ENCODE results near the gene ARG2.

DNA sequence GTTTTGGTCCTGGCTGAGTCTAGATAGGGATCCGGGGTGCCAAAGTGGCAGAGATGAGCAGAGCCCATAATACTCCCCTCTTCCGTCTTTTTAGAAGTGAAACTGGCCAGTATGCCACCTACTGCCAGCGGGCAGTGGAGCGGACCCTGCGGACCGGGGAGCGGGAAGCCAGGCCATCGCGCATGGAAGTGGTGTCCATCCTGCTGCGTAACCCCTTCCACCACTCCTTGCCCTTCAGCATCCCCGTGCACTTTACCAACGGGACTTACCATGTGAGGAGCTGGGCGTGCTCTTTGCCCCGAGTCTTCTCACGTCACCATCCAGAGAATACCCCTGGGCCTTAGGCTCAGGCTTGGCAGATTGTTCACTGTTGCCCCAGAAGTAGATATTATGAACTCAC, 40.7 kb upstream of the ARG2 start:
- TF ChIP-seq, protein P1, sequence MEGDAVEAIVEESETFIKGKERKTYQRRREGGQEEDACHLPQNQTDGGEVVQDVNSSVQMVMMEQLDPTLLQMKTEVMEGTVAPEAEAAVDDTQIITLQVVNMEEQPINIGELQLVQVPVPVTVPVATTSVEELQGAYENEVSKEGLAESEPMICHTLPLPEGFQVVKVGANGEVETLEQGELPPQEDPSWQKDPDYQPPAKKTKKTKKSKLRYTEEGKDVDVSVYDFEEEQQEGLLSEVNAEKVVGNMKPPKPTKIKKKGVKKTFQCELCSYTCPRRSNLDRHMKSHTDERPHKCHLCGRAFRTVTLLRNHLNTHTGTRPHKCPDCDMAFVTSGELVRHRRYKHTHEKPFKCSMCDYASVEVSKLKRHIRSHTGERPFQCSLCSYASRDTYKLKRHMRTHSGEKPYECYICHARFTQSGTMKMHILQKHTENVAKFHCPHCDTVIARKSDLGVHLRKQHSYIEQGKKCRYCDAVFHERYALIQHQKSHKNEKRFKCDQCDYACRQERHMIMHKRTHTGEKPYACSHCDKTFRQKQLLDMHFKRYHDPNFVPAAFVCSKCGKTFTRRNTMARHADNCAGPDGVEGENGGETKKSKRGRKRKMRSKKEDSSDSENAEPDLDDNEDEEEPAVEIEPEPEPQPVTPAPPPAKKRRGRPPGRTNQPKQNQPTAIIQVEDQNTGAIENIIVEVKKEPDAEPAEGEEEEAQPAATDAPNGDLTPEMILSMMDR (IDR thresholded peaks at IDR 0.05), result no peak
- TF ChIP-seq POLR2A (IDR thresholded peaks at IDR 0.05), result no peak
